Lung microvascular endothelial cell (primary cell): ENCODE measurements around the gene TRAM2. TPM values are rescaled to one million over a fixed set of nuclear protein-coding genes. Genes with fewer than 3 reads are reported as not detected.
A peak's percentile ranks its signal among the peaks of the same experiment; 100 is the strongest.
"Not testable (repeated sequence)": the region's sequence is repeated elsewhere in the genome, so short reads cannot be mapped to it uniquely, and the experiment has no call there.

Experiments used
- DNase-seq, 2 donors: peaks; one replicate each; pipeline versions ENCODE4 v3.0.0 to v3.0.0-alpha.2; 2010; ENCODE audit warnings: low read depth in 2 of 2
- total RNA-seq: library from RNA; depleted of rRNA; stranded (reverse); fragments of >200 nt; gene quantifications from 2 replicates; pipeline ENCODE4 v1.2.1, GENCODE V29; 2014

Gene TRAM2
- total RNA-seq, 1 donor from 2014 or later: 14.3 TPM

DNA sequence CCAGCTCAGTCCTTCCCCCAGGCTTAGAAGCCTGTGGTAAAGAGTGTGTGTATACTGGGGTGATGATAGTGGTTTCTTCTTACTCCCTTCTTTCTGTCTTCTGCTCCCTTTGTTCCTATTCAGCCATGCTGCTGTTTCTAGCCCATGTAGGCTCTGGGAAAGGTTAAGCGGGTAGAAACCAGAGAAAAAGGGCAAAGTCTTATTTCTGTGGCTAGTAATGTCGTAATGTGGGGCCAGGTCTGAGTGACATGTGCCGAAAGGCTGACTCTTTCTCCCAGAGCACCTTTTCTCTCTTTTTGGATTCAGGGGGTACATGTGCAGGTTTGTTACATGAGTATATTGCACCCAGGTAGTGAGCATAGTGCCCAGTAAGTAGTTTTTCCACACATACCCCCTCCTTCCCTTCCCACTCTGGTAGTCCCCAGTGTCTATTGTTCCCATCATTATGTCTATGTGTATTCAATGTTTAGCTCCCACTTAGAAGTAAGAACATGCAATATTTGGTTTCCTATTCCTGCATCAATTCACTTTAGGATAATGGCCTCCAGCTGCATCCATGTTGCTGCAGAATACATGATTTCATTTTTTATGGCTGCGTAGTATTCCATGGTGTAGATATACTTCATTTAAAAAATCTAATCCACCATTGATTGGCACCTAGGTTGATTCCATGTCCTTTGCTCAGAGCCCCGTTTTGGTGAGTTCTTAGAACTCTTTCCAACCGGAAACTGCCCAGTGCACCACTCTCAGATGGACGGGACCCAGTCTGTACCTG lies 82.4 kb downstream of the TRAM2 start:
- DNase-seq: no peak

DNA sequence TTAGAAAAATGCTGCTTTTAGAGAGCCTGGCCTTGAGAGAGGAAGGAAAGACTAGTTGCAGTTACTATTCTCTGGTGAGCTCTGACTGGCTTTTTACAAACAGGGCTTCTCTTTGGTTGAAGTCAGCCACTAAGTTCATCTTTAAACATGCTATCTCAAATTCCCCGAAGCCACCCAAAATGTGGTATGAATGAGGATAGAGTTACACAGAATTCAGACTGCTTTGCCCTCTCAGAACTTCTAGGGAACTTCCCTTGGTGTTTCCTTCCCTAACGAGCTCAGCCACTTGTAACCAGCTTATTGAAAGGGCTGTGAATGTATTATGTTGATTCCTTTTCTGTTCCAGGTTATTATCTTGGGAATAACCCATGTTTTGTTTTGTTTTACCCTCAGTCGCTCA lies 83.2 kb downstream of the TRAM2 start:
- DNase-seq: no peak

DNA sequence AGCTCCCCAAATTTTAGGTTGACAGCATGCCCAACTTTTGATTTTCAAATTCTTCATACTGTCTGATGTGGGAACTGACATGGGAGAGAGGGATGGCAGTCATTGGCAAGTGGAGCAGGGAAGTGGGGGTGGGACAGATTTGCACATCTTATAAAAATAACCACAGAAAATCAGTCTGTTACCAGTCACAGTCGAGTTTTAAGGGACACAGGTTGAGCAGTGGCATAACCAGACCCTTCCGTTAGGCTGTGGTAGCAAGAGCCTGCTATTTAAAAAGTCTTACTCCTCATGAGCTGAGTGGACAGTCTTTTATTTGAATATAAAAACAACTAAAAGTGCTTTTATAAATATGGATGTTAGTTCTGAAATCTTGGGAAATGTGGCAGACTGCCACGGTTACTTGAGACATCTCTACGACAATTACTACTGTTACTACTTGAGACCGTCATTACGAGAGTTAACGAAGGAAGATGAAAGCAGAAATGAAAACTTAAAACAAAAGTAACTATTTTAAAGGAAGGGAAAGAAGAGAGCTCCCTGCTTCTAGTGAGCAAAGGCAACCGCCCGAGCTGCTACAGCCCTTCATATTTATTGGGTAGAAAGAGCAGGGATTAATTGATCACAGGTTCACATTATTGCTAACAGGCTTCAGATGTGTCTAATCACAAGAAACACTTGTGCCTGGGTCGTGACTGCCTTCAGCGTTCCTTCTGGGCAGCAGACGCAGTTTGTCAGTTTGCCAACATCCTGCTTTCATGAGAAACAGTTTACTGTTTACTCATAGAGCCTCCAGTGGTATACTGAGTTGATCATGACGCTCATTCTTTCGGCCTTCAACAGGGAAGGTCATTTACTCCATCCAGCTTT lies 85.4 kb downstream of the TRAM2 start:
- peak in 1 of 2 donors; percentile 85 for DNase-seq

GRCh38 chr6:52489881-52490280 lies 87.0 kb downstream of the TRAM2 start:
- peak in 1 of 2 donors; percentile 91 for DNase-seq

- no peak for DNase-seq
Measured at GRCh38 chr6:52483671-52484003, 93.2 kb downstream of the TRAM2 start.

GRCh38 chr6:52482903-52483670 lies 93.8 kb downstream of the TRAM2 start:
- peak; percentile 44 to 63 for DNase-seq

DNA sequence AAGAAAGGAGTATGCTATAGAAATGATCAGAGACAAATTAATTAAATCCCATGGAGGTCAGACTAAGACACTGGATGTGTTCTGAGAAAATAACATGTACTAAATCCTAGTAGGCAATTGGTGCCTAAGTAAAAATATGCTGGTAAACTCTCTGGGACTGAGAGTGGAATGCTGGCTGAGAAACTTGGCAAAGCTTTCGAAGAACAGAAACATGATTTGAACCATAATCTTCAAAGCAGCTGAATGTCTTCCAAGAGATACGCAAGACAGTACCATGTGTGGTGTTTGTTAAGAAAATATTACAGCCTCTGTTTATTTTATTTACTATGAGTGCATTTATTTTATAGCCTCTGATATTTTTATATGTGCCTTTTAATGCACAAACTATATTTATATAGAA lies 101.6 kb downstream of the TRAM2 start:
- no peak for DNase-seq

DNA sequence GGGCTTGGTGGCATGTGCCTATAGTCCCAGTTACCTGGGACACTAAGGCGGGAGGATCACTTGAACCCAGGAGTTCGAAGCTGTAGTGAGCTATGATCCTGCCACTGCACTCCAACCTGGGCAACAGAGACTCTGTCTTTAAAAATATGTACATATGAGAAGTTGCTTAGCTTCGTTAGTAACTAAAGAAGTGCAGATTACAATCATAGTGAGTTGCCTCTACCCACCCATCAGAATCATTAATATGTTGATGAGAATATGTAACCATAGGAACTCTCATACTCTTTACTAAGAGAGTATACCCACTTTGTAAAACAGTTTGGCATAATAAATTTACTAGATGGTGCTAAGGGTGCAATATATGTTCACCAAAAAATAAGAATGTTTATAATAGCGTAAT lies 102.7 kb downstream of the TRAM2 start:
- no peak for DNase-seq

DNA sequence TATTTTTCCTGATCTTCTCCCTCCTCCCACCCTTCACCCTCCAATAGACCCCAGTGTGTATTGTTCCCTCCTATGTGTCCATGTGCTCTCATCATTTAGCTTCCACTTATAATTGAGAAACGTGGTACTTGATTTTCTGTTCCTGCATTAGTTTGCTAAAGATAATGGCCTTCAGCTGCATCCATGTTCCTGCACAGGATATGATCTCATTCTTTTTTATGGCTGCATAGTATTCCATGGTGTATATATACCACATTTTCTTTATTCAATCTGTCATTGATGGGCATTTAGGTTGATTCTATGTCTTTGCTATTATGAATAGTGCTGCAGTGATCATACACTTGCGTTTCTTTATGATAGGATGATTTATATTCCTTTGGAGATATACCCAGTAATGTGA lies 115.7 kb downstream of the TRAM2 start:
- not testable (repeated sequence) for DNase-seq

DNA sequence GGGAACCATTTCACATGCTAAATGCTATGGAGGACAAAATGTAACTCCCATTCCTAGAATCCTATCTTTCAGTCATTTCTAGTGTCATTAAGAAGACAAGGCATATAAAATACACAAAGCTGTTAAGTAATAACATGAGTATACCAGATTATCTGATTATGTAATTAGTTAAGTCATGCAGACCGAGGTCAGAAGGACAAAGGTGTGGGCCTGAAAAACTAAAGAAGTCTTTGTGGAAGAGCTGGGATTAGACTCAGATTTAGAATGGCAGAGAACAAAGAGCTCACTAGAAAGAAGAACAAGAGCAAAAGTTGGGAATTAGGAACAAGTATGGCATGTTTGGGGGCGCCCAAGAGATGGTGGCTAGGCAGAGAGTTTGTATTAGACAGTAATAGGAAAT lies 119.8 kb downstream of the TRAM2 start:
- no peak for DNase-seq

- DNase-seq: peak in 1 of 2 donors; percentile 66
Measured at GRCh38 chr6:52454556-52454955, 122.3 kb downstream of the TRAM2 start.

Other genes starting within 250 kb of the TRAM2 start
- gene PAQR8, start 214.9 kb downstream of the TRAM2 start, total RNA-seq: 7.8 and 12.3 TPM in 2 replicates
- 4.0 and 4.1 TPM in 2 replicates for gene EFHC1, start 156.7 kb downstream of the TRAM2 start, total RNA-seq
- 6.2 and 15.5 TPM in 2 replicates for gene TMEM14A, start 94.1 kb upstream of the TRAM2 start, total RNA-seq
- gene GSTA2, start 186.4 kb upstream of the TRAM2 start, total RNA-seq: not detected in 2 replicates
- gene GSTA1, start 226.8 kb upstream of the TRAM2 start, total RNA-seq: not detected in 2 replicates